AG08395 (cell line): ENCODE measurements around the gene LRRC28.

Experiments used
- DNase-seq: peaks from one replicate; pipeline ENCODE4 v3.0.0; 2012; ENCODE audit warnings: mixed read lengths, low spot score

The LRRC28 gene

GRCh38 chr15:99435113-99435695, 183.9 kb downstream of the LRRC28 start:
- no peak for DNase-seq

GRCh38 chr15:99435877-99436541, 184.7 kb downstream of the LRRC28 start:
- peak; percentile 31 for DNase-seq

GRCh38 chr15:99436542-99437314, 185.4 kb downstream of the LRRC28 start:
- DNase-seq, result no peak

GRCh38 chr15:99437315-99438223, 186.3 kb downstream of the LRRC28 start:
- peak; percentile 27 for DNase-seq

DNA sequence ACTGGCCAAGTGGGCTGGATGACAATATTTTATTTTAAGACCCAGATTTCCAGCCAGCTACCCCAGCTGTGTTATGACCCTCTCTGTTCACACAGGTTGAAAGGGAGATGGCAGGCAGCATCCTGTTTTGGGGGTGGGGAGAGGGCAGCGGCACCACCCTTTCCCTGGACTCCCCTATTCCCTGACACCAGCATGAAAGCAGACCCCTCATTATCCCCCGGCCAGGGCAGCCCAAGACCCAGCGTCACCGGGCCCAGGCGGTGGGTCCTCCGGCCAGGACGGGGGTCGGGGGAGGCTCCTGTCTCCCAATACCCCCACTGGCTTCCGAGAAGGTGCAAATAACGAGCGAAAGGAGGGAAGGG, 186.9 kb downstream of the LRRC28 start:
- DNase-seq, result no peak

DNA sequence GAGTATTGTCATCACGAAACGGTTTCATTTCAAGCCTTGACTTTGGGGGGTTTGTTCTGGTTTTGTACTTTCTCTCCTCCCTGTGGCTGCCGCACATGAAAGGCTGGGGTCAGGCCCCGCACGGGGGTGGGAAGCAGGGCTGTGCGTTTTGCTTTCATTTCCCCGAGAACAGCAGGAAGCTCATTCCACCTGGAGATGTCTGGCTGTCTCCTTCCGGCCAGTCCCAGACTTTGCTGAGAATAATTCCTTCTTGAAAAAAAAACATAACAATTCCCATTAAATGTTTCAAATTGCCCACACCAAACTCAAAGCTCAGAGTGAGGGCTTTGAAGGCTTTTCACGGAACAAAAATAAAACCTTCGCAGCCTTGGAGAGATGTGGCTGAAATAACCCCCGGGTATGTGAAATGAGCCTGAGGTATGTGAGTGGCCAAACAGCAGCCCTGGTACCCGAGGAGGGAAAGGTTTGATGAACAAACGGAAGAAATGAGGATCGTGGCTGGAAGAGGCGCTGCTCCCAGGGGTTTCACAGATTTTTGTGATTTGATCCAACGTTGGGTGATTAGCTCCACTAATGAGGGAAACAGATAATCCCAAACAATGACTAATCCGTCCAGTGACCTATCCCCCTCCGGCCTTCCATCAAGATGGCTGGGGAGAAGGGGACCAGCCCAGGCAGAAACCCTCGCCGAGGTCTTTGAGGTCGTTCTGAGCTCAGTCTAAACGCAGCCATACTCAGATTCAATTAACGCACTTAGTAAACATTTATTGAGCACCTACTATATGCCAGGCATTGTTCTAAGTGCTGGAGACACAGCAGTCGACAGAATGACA, 187.6 kb downstream of the LRRC28 start:
- peak; percentile 30 for DNase-seq

DNA sequence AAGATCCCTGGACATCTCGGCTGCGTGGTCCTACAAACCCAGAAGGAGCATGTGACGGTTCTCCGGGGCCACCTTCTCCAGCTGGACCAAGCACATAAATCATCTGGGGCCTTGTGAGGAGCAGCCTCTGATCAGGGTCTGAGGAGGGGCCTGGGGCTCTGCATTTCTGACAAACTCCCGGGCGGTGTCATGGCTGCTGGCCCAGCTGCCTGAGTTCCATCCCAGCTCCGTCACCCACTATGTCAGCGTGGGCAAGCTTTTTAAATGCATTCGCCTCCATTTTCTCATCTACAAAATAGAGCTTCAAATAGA, 188.2 kb downstream of the LRRC28 start:
- no peak for DNase-seq

DNA sequence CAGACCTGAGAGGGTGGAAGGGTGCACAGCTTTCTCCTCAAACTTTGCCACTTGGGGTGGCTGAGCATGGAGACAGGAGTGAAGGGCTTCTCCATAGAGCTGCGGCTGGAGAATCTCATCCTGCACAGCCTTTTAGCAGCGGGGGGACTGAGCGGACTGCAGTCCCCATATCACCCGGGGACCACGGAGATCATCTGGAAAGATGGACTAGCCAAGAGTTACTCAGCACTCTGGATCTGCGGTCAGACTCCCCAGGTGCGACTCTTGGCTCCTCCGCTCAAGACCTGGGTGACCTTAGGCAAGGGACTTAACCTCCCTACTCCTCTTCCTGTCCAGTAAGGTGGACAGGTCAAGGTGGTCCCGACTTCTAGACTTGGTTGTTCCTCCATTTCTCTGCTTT, 188.7 kb downstream of the LRRC28 start:
- DNase-seq, result no peak
